ENCODE results near the gene FBXL5.

Gene FBXL5

DNA sequence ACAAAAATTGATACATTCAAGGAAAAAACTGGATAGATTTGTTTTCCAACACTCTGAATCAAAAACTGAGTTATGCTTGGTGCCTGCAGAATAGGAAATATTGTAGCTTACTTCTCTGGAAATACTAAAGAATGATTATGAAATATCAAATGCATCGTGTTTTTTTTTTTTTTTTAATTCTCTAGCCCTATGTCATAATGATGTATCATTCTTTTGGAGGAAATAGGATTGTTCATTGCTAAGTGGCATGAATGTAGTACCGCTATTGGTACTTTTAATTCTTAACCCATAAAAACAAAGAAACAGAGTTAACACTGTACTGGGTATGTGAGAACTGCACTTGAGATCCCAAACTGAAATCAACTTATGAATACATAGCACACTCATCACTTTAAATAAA is 18.9 kb upstream of the FBXL5 start:
- no peak for TF ChIP-seq EZH2phosphoT487 (IDR thresholded peaks at IDR 0.05; ENCODE audit: low read depth)
- TF ChIP-seq, protein P1, sequence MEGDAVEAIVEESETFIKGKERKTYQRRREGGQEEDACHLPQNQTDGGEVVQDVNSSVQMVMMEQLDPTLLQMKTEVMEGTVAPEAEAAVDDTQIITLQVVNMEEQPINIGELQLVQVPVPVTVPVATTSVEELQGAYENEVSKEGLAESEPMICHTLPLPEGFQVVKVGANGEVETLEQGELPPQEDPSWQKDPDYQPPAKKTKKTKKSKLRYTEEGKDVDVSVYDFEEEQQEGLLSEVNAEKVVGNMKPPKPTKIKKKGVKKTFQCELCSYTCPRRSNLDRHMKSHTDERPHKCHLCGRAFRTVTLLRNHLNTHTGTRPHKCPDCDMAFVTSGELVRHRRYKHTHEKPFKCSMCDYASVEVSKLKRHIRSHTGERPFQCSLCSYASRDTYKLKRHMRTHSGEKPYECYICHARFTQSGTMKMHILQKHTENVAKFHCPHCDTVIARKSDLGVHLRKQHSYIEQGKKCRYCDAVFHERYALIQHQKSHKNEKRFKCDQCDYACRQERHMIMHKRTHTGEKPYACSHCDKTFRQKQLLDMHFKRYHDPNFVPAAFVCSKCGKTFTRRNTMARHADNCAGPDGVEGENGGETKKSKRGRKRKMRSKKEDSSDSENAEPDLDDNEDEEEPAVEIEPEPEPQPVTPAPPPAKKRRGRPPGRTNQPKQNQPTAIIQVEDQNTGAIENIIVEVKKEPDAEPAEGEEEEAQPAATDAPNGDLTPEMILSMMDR (IDR thresholded peaks at IDR 0.05; ENCODE audit: low read depth, low read length) = no peak
- Histone ChIP-seq H4K20me1 (ENCODE audit: insufficient read depth, low read length) (no peaks in the 10 kb centered on the region), H3K4me1 (ENCODE audit: low read length) (peaks cover 6% of the 10 kb centered on the region; the same call in 1 of the 2 replicates), H3K9ac (ENCODE audit: low read length) (no peak overlapping the region), H3K4me2 (ENCODE audit: low read length) (no peak overlapping the region), H3K79me2 (ENCODE audit: low read length) (peaks cover 19% of the 10 kb centered on the region; the same call in 1 of the 2 replicates), H3K27ac (ENCODE audit: low read length) (no peak overlapping the region), H3K27me3 (ENCODE audit: low read depth, low read length) (no peaks in the 10 kb centered on the region), H3K9me3 (ENCODE audit: insufficient read depth, low read length) (no peaks in the 10 kb centered on the region), H3K36me3 (replicated peaks; ENCODE audit: low read depth, low read length) (no peaks in the 10 kb centered on the region), H3K4me3 (ENCODE audit: low read length) (no peak overlapping the region), H2AFZ (ENCODE audit: low read depth, low read length) (no peak overlapping the region)

DNA sequence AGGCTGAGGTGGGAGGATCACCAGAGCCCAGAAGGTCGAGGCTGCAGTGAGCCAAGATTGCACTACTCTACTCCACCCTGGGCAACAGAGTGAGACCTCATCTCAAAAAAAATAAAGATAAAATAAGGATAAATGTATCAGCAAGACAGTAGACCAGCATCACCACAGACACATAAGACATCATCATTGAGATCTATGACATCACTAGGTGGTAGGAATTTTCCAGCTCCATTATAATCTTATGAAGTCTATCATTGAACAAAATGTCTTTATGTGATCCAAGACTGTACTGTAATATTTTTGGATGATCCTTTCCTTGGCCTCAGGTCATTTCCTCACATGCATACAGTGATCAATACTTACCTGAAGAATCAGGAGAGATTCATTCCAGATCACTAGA is 18.2 kb upstream of the FBXL5 start:
- no peaks in the 10 kb centered on the region for H3K9me3 ChIP-seq (ENCODE audit: insufficient read depth, low read length)

DNA sequence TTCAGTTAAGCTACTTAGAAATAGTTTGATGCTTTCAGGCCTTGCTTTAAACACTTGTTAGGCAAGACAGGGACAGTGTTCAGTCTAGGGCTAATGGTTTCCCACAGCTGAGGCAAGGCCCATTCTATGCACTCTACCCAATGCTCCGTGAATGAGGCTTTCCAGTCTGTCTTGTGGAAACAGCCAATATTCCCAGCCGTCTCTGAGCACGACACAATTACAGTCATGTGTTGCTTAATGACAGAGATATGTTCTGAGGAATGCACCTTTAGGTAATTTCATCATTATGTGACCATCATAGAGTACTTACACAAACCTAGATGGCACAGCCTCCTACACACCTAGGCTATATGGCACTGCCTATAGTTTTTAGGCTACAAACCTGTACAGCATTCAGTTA is 16.9 kb upstream of the FBXL5 start:
- H3K27ac ChIP-seq (ENCODE audit: low read length) = no peak overlapping the region
- H4K20me1 ChIP-seq (ENCODE audit: insufficient read depth, low read length) = no peaks in the 10 kb centered on the region
- no peak overlapping the region for H3K9ac ChIP-seq (ENCODE audit: low read length)
- peaks cover under 1% of the 10 kb centered on the region for H3K36me3 ChIP-seq (replicated peaks; ENCODE audit: low read depth, low read length)
- H3K4me3 ChIP-seq (ENCODE audit: low read length) = no peak overlapping the region
- TF ChIP-seq, protein P1 (IDR thresholded peaks at IDR 0.05; ENCODE audit: low read depth, low read length) = no peak
- TF ChIP-seq EZH2phosphoT487 (IDR thresholded peaks at IDR 0.05; ENCODE audit: low read depth) = no peak
- no peaks in the 10 kb centered on the region for H3K27me3 ChIP-seq (ENCODE audit: low read depth, low read length)
- H2AFZ ChIP-seq (ENCODE audit: low read depth, low read length) = no peak overlapping the region
- H3K79me2 ChIP-seq (ENCODE audit: low read length) = peaks cover 10% of the 10 kb centered on the region; the same call in 1 of the 2 replicates
- H3K4me1 ChIP-seq (ENCODE audit: low read length) = peaks cover 6% of the 10 kb centered on the region; the same call in 1 of the 2 replicates
- no peaks in the 10 kb centered on the region for H3K9me3 ChIP-seq (ENCODE audit: insufficient read depth, low read length)
- no peak overlapping the region for H3K4me2 ChIP-seq (ENCODE audit: low read length)

More for the DNA sequence above, 18.2 kb upstream of the FBXL5 start:
- Histone ChIP-seq H3K9ac (ENCODE audit: low read length) (no peak overlapping the region), H2AFZ (ENCODE audit: low read depth, low read length) (no peak overlapping the region), H3K4me3 (ENCODE audit: low read length) (no peak overlapping the region), H3K79me2 (ENCODE audit: low read length) (peaks cover 18% of the 10 kb centered on the region; the same call in 1 of the 2 replicates), H3K27me3 (ENCODE audit: low read depth, low read length) (no peaks in the 10 kb centered on the region), H3K4me2 (ENCODE audit: low read length) (no peak overlapping the region), H3K4me1 (ENCODE audit: low read length) (peaks cover 6% of the 10 kb centered on the region; the same call in 1 of the 2 replicates), H3K36me3 (replicated peaks; ENCODE audit: low read depth, low read length) (no peaks in the 10 kb centered on the region), H4K20me1 (ENCODE audit: insufficient read depth, low read length) (no peaks in the 10 kb centered on the region), H3K27ac (ENCODE audit: low read length) (no peak overlapping the region)
- TF ChIP-seq, protein P1 (IDR thresholded peaks at IDR 0.05; ENCODE audit: low read depth, low read length) = no peak
- no peak for TF ChIP-seq EZH2phosphoT487 (IDR thresholded peaks at IDR 0.05; ENCODE audit: low read depth)

DNA sequence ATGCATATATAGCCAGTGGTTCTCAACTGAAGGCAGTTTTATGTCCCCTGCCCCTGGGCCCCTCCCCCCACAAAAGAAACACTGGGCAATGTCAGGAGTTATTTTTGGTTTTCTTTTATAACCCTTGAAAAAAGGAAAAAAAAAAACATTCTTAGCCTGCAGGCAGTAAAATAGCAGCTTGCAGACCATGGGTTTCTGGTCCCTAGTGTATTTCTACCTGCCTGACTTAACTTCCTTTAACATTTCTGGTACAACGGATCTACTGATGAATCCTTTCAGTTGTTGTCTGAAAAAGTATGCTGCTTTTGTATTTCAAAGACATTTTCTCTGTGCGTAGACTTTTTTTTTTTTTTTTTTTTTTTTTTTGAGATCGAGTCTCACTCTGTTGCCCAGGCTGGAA is 15.4 kb upstream of the FBXL5 start:
- peaks cover 10% of the 10 kb centered on the region; the same call in 1 of the 2 replicates for H3K79me2 ChIP-seq (ENCODE audit: low read length)
- no peak overlapping the region for H2AFZ ChIP-seq (ENCODE audit: low read depth, low read length)
- H3K27me3 ChIP-seq (ENCODE audit: low read depth, low read length) = no peaks in the 10 kb centered on the region
- TF ChIP-seq, protein P1 (IDR thresholded peaks at IDR 0.05; ENCODE audit: low read depth, low read length) = no peak
- no peak for TF ChIP-seq EZH2phosphoT487 (IDR thresholded peaks at IDR 0.05; ENCODE audit: low read depth)
- H3K9ac ChIP-seq (ENCODE audit: low read length) = no peak overlapping the region
- H3K4me3 ChIP-seq (ENCODE audit: low read length) = no peak overlapping the region
- H3K36me3 ChIP-seq (replicated peaks; ENCODE audit: low read depth, low read length) = peaks cover 3% of the 10 kb centered on the region
- no peaks in the 10 kb centered on the region for H4K20me1 ChIP-seq (ENCODE audit: insufficient read depth, low read length)
- H3K27ac ChIP-seq (ENCODE audit: low read length) = no peak overlapping the region
- no peaks in the 10 kb centered on the region for H3K9me3 ChIP-seq (ENCODE audit: insufficient read depth, low read length)
- peaks cover 6% of the 10 kb centered on the region; the same call in 1 of the 2 replicates for H3K4me1 ChIP-seq (ENCODE audit: low read length)
- no peak overlapping the region for H3K4me2 ChIP-seq (ENCODE audit: low read length)

Measured in OCI-LY3 (cell line).